Caco-2 (cell line): ENCODE data around the gene PRELID3B. TPM values are rescaled to one million over a fixed set of nuclear protein-coding genes. Genes with fewer than 3 reads are reported as not detected.

Experiments
- BruUV-seq: library from RNA; stranded (reverse); fragments of 400-500 nt; replicated peaks from 2 replicates; lab custom pipeline; 2021; lab: Mats Ljungman, UMichigan
- CTCF ChIA-PET: fragments of 300-600 bp; sonication (Branson Sonifier 250); formaldehyde crosslinking; loops from one replicate; lab custom pipeline; 2022; ENCODE audit warnings: antibody characterized with exemption; lab: Charles Lee
- POLR2A ChIA-PET: fragments of 300-600 bp; sonication (Branson Sonifier 250); formaldehyde crosslinking; loops from one replicate; lab custom pipeline; 2022; ENCODE audit warnings: antibody characterized with exemption; lab: Charles Lee
- DNase-seq, 2 experiments: peaks; one replicate each; pipeline versions ENCODE4 v3.0.0 to v3.0.0-alpha.2; 2020 to 2022
- H3K27me3 ChIP-seq: replicated peaks from 2 replicates; pipeline ENCODE4 v1.6.0; 2011; ENCODE audit warnings: low read length; ENCODE audit not compliant: control insufficient read depth, insufficient read depth
- H3K36me3 ChIP-seq: 2 replicates; pipeline ENCODE4 v1.5.1; 2011; ENCODE audit warnings: low read length; ENCODE audit not compliant: control insufficient read depth, insufficient read depth
- H3K4me1 ChIP-seq: fragments of 250-450 bp; sonication (Bioruptor Pico); 2 replicates; pipeline ENCODE4 v1.5.1; 2020; ENCODE audit warnings: mild to moderate bottlenecking
- H3K4me3 ChIP-seq: 2 replicates; pipeline ENCODE4 v1.5.1; 2011; ENCODE audit warnings: low read depth, mild to moderate bottlenecking, control low read depth, low read length
- H3K9me3 ChIP-seq: fragments of 250-450 bp; sonication (Bioruptor Pico); 2 replicates; pipeline ENCODE4 v1.5.1; 2020; ENCODE audit warnings: mild to moderate bottlenecking, moderate library complexity
- H3K27ac Mint-ChIP-seq: one replicate; pipeline ENCODE4 v1.8.0; 2022; ENCODE audit warnings: mixed read lengths; ENCODE audit not compliant: unreplicated experiment
- H3K27me3 Mint-ChIP-seq: one replicate; pipeline ENCODE4 v1.8.0; 2022; ENCODE audit warnings: mixed read lengths; ENCODE audit not compliant: insufficient read depth, unreplicated experiment
- H3K36me3 Mint-ChIP-seq: one replicate; pipeline ENCODE4 v1.8.0; 2022; ENCODE audit warnings: mild to moderate bottlenecking, mixed read lengths; ENCODE audit not compliant: insufficient read depth, unreplicated experiment
- H3K4me1 Mint-ChIP-seq: one replicate; pipeline ENCODE4 v1.8.0; 2022; ENCODE audit warnings: low read depth, mixed read lengths; ENCODE audit not compliant: unreplicated experiment
- H3K4me3 Mint-ChIP-seq: one replicate; pipeline ENCODE4 v1.8.0; 2022; ENCODE audit warnings: mild to moderate bottlenecking, moderate library complexity, mixed read lengths; ENCODE audit not compliant: unreplicated experiment
- H3K9me3 Mint-ChIP-seq: one replicate; pipeline ENCODE4 v1.8.0; 2022; ENCODE audit warnings: mixed read lengths; ENCODE audit not compliant: unreplicated experiment
- CTCF ChIP-seq, 2 experiments: fragments of 200-600 bp in 1 of 2; IDR thresholded peaks; 1 replicate in 1 of 2; 2 replicates in 1 of 2; pipeline versions ENCODE4 v1.5.1 to v1.8.0; 2011 to 2022; ENCODE audit warnings: antibody characterized with exemption in 1 of 2, control low read depth in 1 of 2, inconsistent platforms in 1 of 2, low read depth in 1 of 2, low read length in 1 of 2, mild to moderate bottlenecking in 1 of 2, moderate library complexity in 1 of 2; ENCODE audit not compliant: insufficient read depth in 1 of 2, severe bottlenecking in 1 of 2, unreplicated experiment in 1 of 2
- intact Hi-C: fragments of 100-400 bp; cut with micrococcal nuclease; formaldehyde crosslinking; loops from one replicate; pipeline ENCODE4 v1.10.0; 2022; ENCODE audit not compliant: unreplicated experiment
- total RNA-seq: library from RNA; stranded (reverse); gene quantifications from 2 replicates; pipeline ENCODE4 v1.2.3, GENCODE V29; 2022

PRELID3B gene
- total RNA-seq, 1 experiment from 2014 or later: 171 TPM

GRCh38 chr20:59068534-59068933 lies 25.9 kb upstream of the PRELID3B start:
- TF ChIP-seq CTCF (IDR thresholded peaks at IDR 0.05; ENCODE audit: insufficient read depth in 1 of 2, low read depth in 1 of 2, low read length in 1 of 2, severe bottlenecking in 1 of 2, unreplicated experiment in 1 of 2): no peak
- no TSS peak for BruUV-seq
- no peak overlapping the region for H3K27ac Mint-ChIP-seq
- intact Hi-C loops: no loop called here
- peaks cover 21% of the 10 kb centered on the region for H3K27me3 Mint-ChIP-seq
- Histone ChIP-seq H3K4me1 (no peaks in the 10 kb centered on the region), H3K36me3 (no peaks in the 10 kb centered on the region), H3K4me3 (no peak overlapping the region), H3K27me3 (peaks cover 2% of the 10 kb centered on the region; the same call in 1 of the 2 replicates), H3K9me3 (no peaks in the 10 kb centered on the region)
- DNase-seq: no peak
- H3K4me3 Mint-ChIP-seq: no peak overlapping the region
- ChIA-PET CTCF (no interaction called here), POLR2A (interaction anchor here (0.6 kb wide), 1 partner anchor 36 kb away, joined by 6 read pairs; no protein-coding TSS in a partner anchor)
- H3K36me3 Mint-ChIP-seq: no peaks in the 10 kb centered on the region
- H3K4me1 Mint-ChIP-seq: peaks cover 4% of the 10 kb centered on the region
- H3K9me3 Mint-ChIP-seq: no peaks in the 10 kb centered on the region

- Histone ChIP-seq H3K4me1 (no peaks in the 10 kb centered on the region), H3K27me3 (peaks cover 1% of the 10 kb centered on the region; the same call in 1 of the 2 replicates), H3K9me3 (no peaks in the 10 kb centered on the region), H3K36me3 (no peaks in the 10 kb centered on the region), H3K4me3 (no peak overlapping the region)
- Mint-ChIP-seq H3K4me3 (no peak overlapping the region), H3K27ac (no peak overlapping the region), H3K27me3 (peaks cover 15% of the 10 kb centered on the region), H3K4me1 (peaks cover 7% of the 10 kb centered on the region), H3K36me3 (no peaks in the 10 kb centered on the region), H3K9me3 (no peaks in the 10 kb centered on the region)
- no TSS peak for BruUV-seq
- ChIA-PET CTCF (interaction anchor here (0.6 to 1.0 kb wide), 2 partner anchors 8 to 32 kb away, joined by 3 read pairs; partner anchors contain the start of gene ATP5F1E), POLR2A (interaction anchor here (0.5 kb wide), 1 partner anchor 124 kb away, joined by 4 read pairs; no protein-coding TSS in a partner anchor)
- DNase-seq: no peak
- intact Hi-C loops: no loop called here
- TF ChIP-seq CTCF (IDR thresholded peaks at IDR 0.05; ENCODE audit: insufficient read depth in 1 of 2, low read depth in 1 of 2, low read length in 1 of 2, severe bottlenecking in 1 of 2, unreplicated experiment in 1 of 2): no peak
Observed at GRCh38 chr20:59064214-59064722, 21.7 kb upstream of the PRELID3B start.

GRCh38 chr20:59063358-59064213 lies 21.0 kb upstream of the PRELID3B start:
- Histone ChIP-seq H3K4me3 (no peak overlapping the region), H3K36me3 (no peaks in the 10 kb centered on the region), H3K27me3 (peaks cover 1% of the 10 kb centered on the region; the same call in 1 of the 2 replicates), H3K4me1 (no peaks in the 10 kb centered on the region), H3K9me3 (no peaks in the 10 kb centered on the region)
- no peak for DNase-seq
- H3K9me3 Mint-ChIP-seq: no peaks in the 10 kb centered on the region
- no peaks in the 10 kb centered on the region for H3K36me3 Mint-ChIP-seq
- H3K4me3 Mint-ChIP-seq: no peak overlapping the region
- intact Hi-C loops: no loop called here
- H3K4me1 Mint-ChIP-seq: peaks cover 7% of the 10 kb centered on the region
- POLR2A ChIA-PET: no interaction called here
- CTCF ChIA-PET: interaction anchor here (0.6 to 1.0 kb wide), 3 partner anchors 7 to 31 kb away, joined by 3 read pairs; partner anchors contain the start of gene ATP5F1E
- TF ChIP-seq CTCF (IDR thresholded peaks at IDR 0.05; ENCODE audit: insufficient read depth in 1 of 2, low read depth in 1 of 2, low read length in 1 of 2, severe bottlenecking in 1 of 2, unreplicated experiment in 1 of 2): no peak
- H3K27ac Mint-ChIP-seq: no peak overlapping the region
- no TSS peak for BruUV-seq
- peaks cover 15% of the 10 kb centered on the region for H3K27me3 Mint-ChIP-seq
